NCI-H526 (cell line): ENCODE data around the gene CDH13.

ENCODE experiments used
- DNase-seq, 2 experiments: peaks; one replicate each; lab custom pipeline; 2025; lab: John Stamatoyannopoulos, UW

The CDH13 gene

GRCh38 chr16:82783933-82784572 is 157.3 kb downstream of the CDH13 start:
- DNase-seq: no peak

- DNase-seq: no peak
These were observed 157.8 kb downstream of the CDH13 start for GRCh38 chr16:82784573-82784968.

GRCh38 chr16:82788225-82788624 is 161.5 kb downstream of the CDH13 start:
- DNase-seq: no peak

GRCh38 chr16:82788919-82789318 is 162.2 kb downstream of the CDH13 start:
- no peak for DNase-seq

GRCh38 chr16:82792693-82793092 is 165.9 kb downstream of the CDH13 start:
- DNase-seq: no peak

- DNase-seq: no peak
These were observed 166.9 kb downstream of the CDH13 start for GRCh38 chr16:82793528-82794245.

GRCh38 chr16:82796047-82796446 is 169.3 kb downstream of the CDH13 start:
- no peak for DNase-seq

GRCh38 chr16:82801361-82801760 is 174.6 kb downstream of the CDH13 start:
- no peak for DNase-seq

- DNase-seq: no peak
These were observed 179.1 kb downstream of the CDH13 start for GRCh38 chr16:82805866-82806265.

- no peak for DNase-seq
These were observed 180.5 kb downstream of the CDH13 start for GRCh38 chr16:82807311-82807710.

- no peak for DNase-seq
These were observed 181.3 kb downstream of the CDH13 start for GRCh38 chr16:82808036-82808435.

- DNase-seq: no peak
These were observed 183.3 kb downstream of the CDH13 start for GRCh38 chr16:82810077-82810476.

GRCh38 chr16:82814059-82814458 is 187.3 kb downstream of the CDH13 start:
- no peak for DNase-seq

GRCh38 chr16:82819286-82819685 is 192.5 kb downstream of the CDH13 start:
- DNase-seq: no peak

- no peak for DNase-seq
These were observed 194.1 kb downstream of the CDH13 start for GRCh38 chr16:82820855-82821254.

- DNase-seq: no peak
These were observed 197.6 kb downstream of the CDH13 start for GRCh38 chr16:82824408-82824807.

- no peak for DNase-seq
These were observed 202.5 kb downstream of the CDH13 start for GRCh38 chr16:82829301-82829700.

GRCh38 chr16:82830944-82831343 is 204.2 kb downstream of the CDH13 start:
- DNase-seq: peak; percentile 6 to 66

- DNase-seq: no peak
These were observed 206.1 kb downstream of the CDH13 start for GRCh38 chr16:82832821-82833220.

GRCh38 chr16:82833378-82833993 is 206.7 kb downstream of the CDH13 start:
- DNase-seq: no peak

GRCh38 chr16:82834151-82834815 is 207.5 kb downstream of the CDH13 start:
- no peak for DNase-seq

GRCh38 chr16:82835487-82836155 is 208.9 kb downstream of the CDH13 start:
- no peak for DNase-seq
